ENCODE results near the gene TUNAR. TPM values are rescaled to one million over a fixed set of nuclear protein-coding genes. Genes with fewer than 3 reads are reported as not detected.

TUNAR gene
- total RNA-seq = not detected
- long read RNA-seq = 0 reads

DNA sequence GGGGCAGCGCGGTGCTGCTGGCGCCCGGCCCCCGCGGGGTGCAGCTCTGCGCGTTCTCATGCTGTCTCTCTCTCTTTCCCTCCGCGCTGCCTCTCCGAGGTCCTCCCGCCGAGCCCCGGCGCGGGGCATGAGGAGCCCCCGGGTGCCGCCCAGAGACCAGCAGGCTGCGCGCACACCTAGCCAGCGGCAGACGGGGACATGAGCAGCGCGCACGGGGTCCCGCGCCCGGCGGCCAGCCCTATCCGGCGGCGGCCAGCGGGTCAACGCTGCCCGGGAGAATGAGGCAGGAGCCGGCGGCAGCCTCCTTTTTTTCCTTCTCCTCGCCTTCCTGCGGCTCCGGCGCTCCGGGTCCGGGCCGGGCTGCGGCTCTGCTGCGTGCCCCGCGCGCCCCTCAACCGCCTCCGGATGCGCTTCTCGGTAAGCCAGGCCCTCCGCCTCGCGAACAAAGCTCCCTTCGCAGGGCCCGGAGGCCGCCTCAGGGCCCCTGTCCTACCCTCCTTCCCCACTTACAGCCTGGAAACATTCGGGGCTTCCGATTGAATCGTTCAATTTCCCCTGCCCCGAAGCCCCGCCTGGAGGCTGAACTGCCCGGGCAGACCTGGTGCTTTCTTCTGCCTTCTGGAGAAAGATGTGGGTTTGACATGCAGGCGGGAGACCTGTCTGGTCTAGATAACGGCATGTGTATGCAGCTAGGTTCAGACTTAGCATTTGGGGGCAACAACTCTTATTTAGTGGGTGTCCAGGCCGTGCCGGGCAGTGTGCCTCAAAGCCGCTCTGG lies at the start of gene TUNAR:
Gene TUNAR, plus strand, starts transcription at position 72 of the 778 bp plus-strand sequence.
- DNase-seq = no peak
- ATAC-seq = no peak
- intact Hi-C loops (cut with DNase I, micrococcal nuclease) = no loop called here

DNA sequence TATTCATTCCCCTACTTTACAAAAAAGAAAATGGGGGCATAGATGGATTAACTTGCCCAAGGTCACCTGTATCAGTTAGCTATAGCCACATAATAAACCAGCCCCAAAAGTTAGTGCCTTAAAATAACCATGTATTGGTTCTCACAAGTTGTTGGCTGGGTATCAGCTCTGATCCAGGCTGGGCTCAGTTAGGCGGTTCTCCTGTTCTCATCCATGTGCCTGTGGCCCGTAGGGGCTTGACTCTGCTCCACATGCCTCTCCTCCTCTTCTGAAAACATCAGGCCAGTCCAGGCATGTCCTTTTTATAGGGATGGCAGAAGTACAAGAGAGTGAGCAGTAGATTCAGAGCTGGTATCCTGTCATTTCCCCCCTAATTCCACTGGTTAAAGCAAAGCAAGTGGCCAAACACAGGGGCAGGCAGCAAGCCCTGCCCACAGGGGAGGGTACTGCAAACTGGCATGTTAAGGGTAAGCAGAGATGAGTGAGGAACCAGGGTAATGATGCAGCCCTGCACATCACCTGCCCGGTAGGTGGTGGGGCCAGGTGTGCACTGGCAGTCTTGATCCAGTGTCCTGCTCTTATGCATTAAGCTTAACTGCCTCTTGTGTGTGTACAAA lies 47.9 kb upstream of the TUNAR start:
- intact Hi-C loops (cut with DNase I, micrococcal nuclease) = no loop called here
- ATAC-seq (no peak), DNase-seq (no peak)

DNA sequence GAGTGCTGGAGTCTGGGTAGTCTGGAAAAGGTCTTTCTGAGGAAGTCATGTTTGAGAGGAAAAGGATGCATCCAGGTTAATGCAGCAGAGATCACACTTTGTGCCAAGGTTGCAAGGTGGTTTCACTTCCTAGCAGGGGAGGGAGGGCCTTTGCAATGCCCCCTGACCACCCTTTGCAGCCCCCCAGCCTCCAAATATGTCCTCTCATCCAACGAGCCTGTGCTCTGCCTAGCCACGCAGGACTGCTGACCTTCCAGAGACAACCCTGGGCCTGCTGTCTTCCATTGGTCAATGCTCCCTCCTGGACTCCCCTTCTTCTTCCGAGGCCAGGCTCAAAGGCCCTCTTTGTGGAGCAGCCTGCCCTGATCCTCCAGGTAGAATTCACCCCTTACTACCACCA lies 47.3 kb upstream of the TUNAR start:
- DNase-seq (no peak), ATAC-seq (no peak)
- intact Hi-C loops (cut with DNase I, micrococcal nuclease) = no loop called here

DNA sequence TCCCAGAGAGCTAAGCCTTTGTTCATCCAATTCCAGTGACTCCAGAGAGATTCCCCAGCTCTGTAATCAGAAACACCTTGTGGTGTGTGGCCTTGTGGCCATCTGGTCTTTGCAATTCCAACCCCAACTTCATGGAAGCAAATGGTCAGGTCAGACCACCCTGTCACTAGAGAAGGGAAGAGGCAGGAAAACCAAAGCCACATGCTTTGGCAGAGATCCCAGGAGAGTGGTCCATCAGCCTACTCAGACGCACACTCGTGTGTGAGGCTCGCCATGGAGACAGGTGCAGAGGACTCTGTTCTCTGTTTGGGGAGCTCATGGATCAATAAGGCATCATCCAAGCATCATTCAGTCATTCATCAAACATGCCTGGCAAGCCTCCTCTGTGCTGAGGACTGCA lies 46.2 kb upstream of the TUNAR start:
- DNase-seq = no peak
- ATAC-seq = no peak
- intact Hi-C loops (cut with DNase I, micrococcal nuclease) = no loop called here

DNA sequence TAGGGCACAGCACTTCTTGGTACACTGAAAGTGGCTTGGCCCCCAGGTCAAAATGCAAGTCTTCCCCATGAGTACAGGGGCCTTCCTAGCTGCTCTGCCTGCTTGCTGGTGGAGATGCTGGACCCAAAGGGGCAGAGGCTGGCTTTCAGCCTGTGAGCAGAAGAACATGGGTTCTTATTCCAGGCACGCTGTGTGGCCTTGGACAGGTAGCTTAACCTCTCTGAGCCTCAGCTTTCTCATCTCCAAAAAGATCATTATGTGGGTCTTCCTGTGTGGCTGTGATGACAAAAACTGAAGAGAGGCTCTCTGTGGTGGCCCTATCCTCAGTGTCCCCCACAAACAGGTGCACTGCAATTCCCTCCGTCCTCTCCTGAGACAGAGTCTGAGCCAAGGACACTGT lies 45.6 kb upstream of the TUNAR start:
- no peak for DNase-seq
- intact Hi-C loops (cut with DNase I, micrococcal nuclease) = no loop called here
- ATAC-seq = no peak

DNA sequence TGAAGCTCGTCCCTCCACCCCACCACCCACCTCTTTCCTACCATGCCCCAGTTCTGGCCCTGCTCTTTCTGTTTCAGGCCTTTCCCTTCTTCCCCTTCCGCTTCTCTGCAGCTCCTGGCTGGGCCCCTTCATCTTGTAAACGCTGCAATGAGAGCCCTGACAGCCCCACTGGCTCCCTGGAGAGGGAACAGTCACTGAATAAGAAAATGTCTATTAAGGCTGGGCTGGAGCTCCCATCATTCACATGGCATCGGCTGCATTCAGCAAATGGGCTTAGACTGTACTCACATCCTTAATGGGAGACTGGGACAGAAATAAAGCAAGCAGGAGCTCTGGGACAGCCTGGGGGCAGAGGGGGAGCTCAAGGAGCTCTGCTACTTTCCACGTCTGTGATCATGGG lies 45.2 kb upstream of the TUNAR start:
- ATAC-seq = no peak
- intact Hi-C loops (cut with DNase I, micrococcal nuclease) = no loop called here
- DNase-seq = no peak

GRCh38 chr14:95832012-95832411 lies 44.6 kb upstream of the TUNAR start:
- no peak for DNase-seq
- ATAC-seq = no peak
- intact Hi-C loops (cut with DNase I, micrococcal nuclease) = no loop called here

GRCh38 chr14:95833429-95833828 lies 43.2 kb upstream of the TUNAR start:
- DNase-seq (no peak), ATAC-seq (no peak)
- intact Hi-C loops (cut with DNase I, micrococcal nuclease) = no loop called here

- intact Hi-C loops (cut with DNase I, micrococcal nuclease) = no loop called here
- DNase-seq (no peak), ATAC-seq (no peak)
Measured at GRCh38 chr14:95834496-95834895, 42.1 kb upstream of the TUNAR start.

DNA sequence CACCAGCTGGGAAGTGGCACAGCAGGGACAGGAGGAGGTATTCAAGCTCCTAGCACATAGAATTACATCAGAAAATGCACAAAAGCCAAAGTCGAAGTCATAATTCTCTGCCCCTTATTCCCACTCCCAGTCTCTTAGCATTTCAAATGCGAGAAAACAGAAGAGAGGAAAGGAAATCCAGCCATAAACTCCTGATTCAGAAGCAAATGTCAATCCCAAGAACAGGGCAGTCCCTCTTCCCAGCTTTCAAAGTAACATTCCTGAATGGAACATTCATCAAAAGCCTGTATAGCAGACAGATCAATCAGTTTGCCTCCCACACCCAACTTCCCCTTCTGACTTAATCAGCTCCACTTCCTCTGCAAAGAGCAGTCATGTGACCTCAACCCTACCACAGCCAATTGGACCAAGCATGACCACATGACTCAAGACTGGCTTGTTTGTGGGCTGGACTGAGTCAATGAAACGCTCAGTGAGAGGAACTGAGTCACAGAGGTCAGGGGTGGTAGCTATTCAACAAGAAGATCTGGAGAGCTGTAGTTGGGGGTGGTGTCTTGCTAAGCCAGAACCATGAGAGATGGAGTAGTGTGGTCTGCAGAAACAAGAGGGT lies 41.4 kb upstream of the TUNAR start:
- DNase-seq = no peak
- intact Hi-C loops (cut with DNase I, micrococcal nuclease) = no loop called here

GRCh38 chr14:95838862-95839261 lies 37.8 kb upstream of the TUNAR start:
- ATAC-seq (no peak), DNase-seq (no peak)
- intact Hi-C loops (cut with DNase I, micrococcal nuclease) = no loop called here

More for the DNA sequence above, 41.4 kb upstream of the TUNAR start:
- no peak for ATAC-seq

- DNase-seq (no peak), ATAC-seq (no peak)
- intact Hi-C loops (cut with DNase I, micrococcal nuclease) = no loop called here
Measured at GRCh38 chr14:95840094-95840700, 36.4 kb upstream of the TUNAR start.

- DNase-seq = no peak
- intact Hi-C loops (cut with DNase I, micrococcal nuclease) = no loop called here
Measured at GRCh38 chr14:95841668-95842067, 35.0 kb upstream of the TUNAR start.

GRCh38 chr14:95849761-95850160 lies 26.9 kb upstream of the TUNAR start:
- intact Hi-C loops (cut with DNase I, micrococcal nuclease) = no loop called here
- no peak for ATAC-seq
- no peak for DNase-seq

More at GRCh38 chr14:95841668-95842067, 35.0 kb upstream of the TUNAR start:
- ATAC-seq = no peak

DNA sequence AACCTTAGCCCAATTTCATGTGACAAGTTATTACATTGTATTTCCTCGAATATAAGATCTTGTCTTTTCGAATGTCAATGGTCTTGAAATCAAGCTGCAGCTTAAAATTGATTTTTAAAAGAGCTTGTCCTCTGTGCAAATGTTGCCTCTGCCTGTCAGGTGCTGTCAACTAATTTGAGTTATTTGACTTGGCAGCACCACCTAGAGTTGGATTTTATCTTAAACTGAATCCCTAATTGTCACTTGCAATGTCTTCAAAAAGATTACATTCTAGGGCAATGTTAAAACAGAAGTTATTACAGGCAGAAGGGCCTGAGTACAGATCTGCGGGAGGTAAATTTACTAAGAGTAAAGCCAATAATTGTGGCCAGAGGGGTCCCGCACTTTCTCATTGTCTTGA lies 26.2 kb upstream of the TUNAR start:
- no peak for DNase-seq
- intact Hi-C loops (cut with DNase I, micrococcal nuclease) = no loop called here
- no peak for ATAC-seq

- DNase-seq (no peak), ATAC-seq (no peak)
- intact Hi-C loops (cut with DNase I, micrococcal nuclease) = no loop called here
Measured at GRCh38 chr14:95855606-95856005, 21.0 kb upstream of the TUNAR start.

DNA sequence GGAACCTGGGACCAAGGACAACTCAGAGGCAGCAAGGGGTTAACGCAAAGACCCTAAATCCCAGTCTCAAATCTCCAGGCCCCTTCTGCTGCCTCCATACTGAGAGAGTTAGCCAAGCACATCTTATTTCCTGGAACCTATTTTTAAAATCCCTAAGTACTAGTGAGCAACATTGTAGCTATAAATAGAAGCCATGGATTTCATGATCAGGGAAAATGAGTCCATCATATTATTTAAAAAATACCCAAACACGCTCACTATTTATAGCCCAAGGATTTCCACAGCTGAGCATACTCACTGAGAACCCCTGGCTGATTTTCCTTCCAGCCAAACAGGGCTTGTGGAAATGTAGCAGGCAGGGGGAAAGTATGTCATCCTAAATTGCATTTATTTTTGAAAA lies 19.4 kb upstream of the TUNAR start:
- DNase-seq (no peak), ATAC-seq (no peak)
- intact Hi-C loops (cut with DNase I, micrococcal nuclease) = no loop called here

DNA sequence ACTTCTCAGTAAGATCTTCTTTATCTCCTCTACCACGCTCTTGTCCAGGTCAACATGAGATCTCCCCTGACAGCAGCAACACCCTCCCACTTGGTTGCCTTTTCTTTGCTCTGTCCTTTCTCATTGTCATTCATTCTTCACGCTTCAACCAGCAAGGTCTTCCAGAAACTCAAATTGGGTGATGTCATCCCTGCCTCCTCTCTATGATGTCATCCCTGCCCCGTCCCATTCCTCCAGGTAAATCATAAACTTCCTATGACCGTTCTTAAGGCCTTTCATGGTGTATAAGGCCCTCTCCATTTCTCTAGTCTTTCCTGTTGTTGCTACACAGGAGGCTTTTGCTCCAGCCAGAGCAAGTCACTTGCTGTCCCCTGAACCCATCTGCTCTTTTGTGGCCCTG lies 17.7 kb upstream of the TUNAR start:
- intact Hi-C loops (cut with DNase I, micrococcal nuclease) = no loop called here
- DNase-seq = no peak
- no peak for ATAC-seq

DNA sequence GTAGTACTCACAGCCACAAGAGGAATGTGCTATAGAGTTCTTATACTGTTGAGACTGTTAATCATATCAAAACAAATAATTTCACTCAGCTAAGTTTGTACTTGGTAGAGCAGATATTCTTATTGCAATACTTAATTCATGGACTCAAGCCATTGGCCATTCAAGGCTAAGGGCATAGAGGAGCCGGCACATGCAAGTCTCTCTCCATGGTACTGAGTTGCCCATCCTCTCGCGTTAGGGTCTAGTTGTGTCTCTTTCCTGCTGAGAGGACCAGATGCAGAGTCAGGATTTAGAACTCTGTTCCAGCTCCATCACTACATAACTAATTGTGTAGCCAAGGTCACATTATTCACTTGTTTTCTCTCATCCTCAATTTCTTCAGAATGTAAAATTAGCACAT lies 14.4 kb upstream of the TUNAR start:
- no peak for ATAC-seq
- intact Hi-C loops (cut with DNase I, micrococcal nuclease) = no loop called here

DNA sequence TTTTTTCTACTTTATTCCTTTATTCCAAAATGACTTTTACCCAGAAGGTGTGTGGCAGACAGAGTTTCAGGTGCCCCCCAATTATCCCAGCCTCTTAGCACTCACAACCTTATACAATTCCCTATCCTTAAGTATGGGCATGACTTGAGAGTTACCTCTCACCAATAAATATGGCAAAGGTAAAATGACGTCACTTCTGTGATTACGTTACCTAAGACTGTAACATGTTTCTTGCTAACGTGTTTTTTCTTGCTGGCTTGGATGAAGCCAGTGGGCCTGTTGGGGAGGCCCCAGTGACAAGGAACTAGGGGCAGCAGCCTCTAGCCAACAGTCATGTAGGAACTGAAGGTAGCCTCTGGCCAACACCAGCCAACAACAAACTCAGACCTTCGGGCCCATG lies 13.3 kb upstream of the TUNAR start:
- ATAC-seq (no peak), DNase-seq (no peak)
- intact Hi-C loops (cut with DNase I, micrococcal nuclease) = no loop called here

More for the DNA sequence above, 14.4 kb upstream of the TUNAR start:
- no peak for DNase-seq

Measured in left colon (tissue), 2 donors.